Gastroesophageal sphincter (tissue), 3 donors: ENCODE results near the gene NUAK1.

Experiments used
- CTCF ChIP-seq, 4 experiments: fragments of 200-600 bp in 2 of 4; fragments of 450-650 bp in 2 of 4; sonication (generic) in 1 of 4; IDR thresholded peaks; one replicate each; pipeline ENCODE4 v1.5.1; 2017 to 2019; ENCODE audit warnings: antibody characterized with exemption in 4 of 4, mild to moderate bottlenecking in 2 of 4, moderate library complexity in 2 of 4
- POLR2A ChIP-seq, 2 donors: fragments of 450-650 bp; IDR thresholded peaks; one replicate each; pipeline ENCODE4 v1.6.1; 2017; ENCODE audit warnings: antibody characterized with exemption in 2 of 2, mild to moderate bottlenecking in 2 of 2, moderate library complexity in 1 of 2
- POLR2AphosphoS5 ChIP-seq: sonication (generic); formaldehyde crosslinking; IDR thresholded peaks from one replicate; pipeline ENCODE4 v1.6.1; 2017; ENCODE audit warnings: antibody characterized with exemption

DNA sequence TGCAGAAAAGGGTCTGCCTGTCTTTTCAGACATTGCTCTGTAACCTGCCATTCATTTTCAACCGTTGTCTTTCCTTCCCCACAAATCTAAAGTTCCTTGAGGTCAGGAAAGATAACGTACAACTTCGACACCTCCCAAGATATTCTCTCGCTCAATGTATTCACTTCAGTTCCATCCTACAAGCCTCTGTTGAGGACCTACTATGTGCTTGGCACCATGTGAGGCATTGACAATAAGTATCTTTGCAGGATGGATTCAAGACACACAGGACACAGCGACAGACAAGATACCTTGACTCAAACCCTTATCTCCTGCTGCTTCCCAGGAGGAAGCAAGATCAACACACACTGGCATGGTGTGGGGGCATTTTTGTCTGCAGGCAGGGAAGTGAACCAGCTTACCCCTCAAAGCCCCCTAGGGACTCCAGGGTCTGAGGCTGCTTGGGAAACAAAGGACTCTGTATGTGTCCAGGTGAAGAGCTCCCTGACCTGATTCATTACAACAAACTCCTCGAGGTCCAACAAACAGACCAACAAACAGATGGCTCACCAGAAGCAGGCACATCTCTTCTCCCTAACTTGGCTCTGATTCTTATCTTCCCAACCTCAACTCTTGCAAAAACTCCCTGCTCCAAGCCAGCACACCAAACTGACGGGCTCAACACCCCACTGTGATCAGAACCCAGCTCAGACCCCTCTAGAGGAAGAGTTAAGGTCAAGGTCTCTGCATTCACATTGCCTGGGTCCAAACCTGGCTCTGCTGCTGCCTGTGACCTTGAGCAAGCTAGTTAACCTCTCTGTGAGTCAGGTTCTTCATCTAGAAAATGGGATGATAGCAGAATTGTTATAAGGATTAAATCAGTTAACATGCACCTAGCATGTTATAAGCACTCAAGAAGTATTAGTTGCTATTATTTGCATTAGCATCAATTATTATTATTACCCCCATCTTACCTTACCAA lies 6.3 kb downstream of the NUAK1 start:
- TF ChIP-seq POLR2A (IDR thresholded peaks at IDR 0.05): no peak
- no peak for TF ChIP-seq CTCF (IDR thresholded peaks at IDR 0.05)
- TF ChIP-seq POLR2AphosphoS5: no peak
